GM10266 (cell line): Measurements from ENCODE around the gene FOXL3.

ENCODE experiments used
- DNase-seq: peaks from one replicate; pipeline ENCODE4 v3.0.0; 2012; ENCODE audit errors: extremely low spot score
- CTCF ChIP-seq: IDR thresholded peaks from 2 replicates; pipeline ENCODE4 v1.5.1; 2012; ENCODE audit warnings: mild to moderate bottlenecking, low read depth; ENCODE audit not compliant: control insufficient read depth, insufficient read depth; ENCODE audit errors: missing control alignments

Gene FOXL3

GRCh38 chr7:325051-325798, 35.3 kb downstream of the FOXL3 start:
- DNase-seq = no peak
- no peak for TF ChIP-seq CTCF

- DNase-seq = no peak
- no peak for TF ChIP-seq CTCF
These were observed 35.8 kb downstream of the FOXL3 start for GRCh38 chr7:325811-326210.

- no peak for TF ChIP-seq CTCF
- no peak for DNase-seq
These were observed 36.3 kb downstream of the FOXL3 start for GRCh38 chr7:326273-326672.

GRCh38 chr7:326809-327232, 36.9 kb downstream of the FOXL3 start:
- DNase-seq = no peak
- no peak for TF ChIP-seq CTCF

- no peak for TF ChIP-seq CTCF
- DNase-seq = no peak
These were observed 37.4 kb downstream of the FOXL3 start for GRCh38 chr7:327233-327931.

GRCh38 chr7:327991-328702, 38.2 kb downstream of the FOXL3 start:
- DNase-seq = no peak
- no peak for TF ChIP-seq CTCF

- TF ChIP-seq CTCF = no peak
- DNase-seq = no peak
These were observed 39.8 kb downstream of the FOXL3 start for GRCh38 chr7:329691-330281.
